Activated naive CD4-positive, alpha-beta T cell treated with anti-CD3 and anti-CD28 coated beads, Interleukin-2, amount 50 U/mL, for 72 hours (primary cell): ENCODE data around the gene SLC16A10. TPM values are rescaled to one million over a fixed set of nuclear protein-coding genes. Genes with fewer than 3 reads are reported as not detected.
A peak's percentile ranks its signal among the peaks of the same experiment; 100 is the strongest.
"Not testable (repeated sequence)": the region's sequence is repeated elsewhere in the genome, so short reads cannot be mapped to it uniquely, and the experiment has no call there.

Experiments
- ATAC-seq, 2 donors: fragments of 150-1000 bp; cut with Tn5 transposase; 2 replicates each; pipeline ENCODE4 v1.10.0; 2021; ENCODE audit warnings: mild to moderate bottlenecking in 2 of 2, moderate library complexity in 2 of 2
- DNase-seq, 2 donors: peaks; one replicate each; pipeline ENCODE4 v3.0.0; 2021 to 2022; ENCODE audit warnings: low spot score in 2 of 2
- H3K27ac Mint-ChIP-seq, 2 donors: one replicate each; pipeline ENCODE4 v1.8.0; 2022; ENCODE audit warnings: mild to moderate bottlenecking in 2 of 2, mixed read lengths in 2 of 2
- H3K36me3 Mint-ChIP-seq, 2 donors: one replicate each; pipeline ENCODE4 v1.8.0; 2022; ENCODE audit warnings: mixed read lengths in 2 of 2
- H3K9me3 Mint-ChIP-seq, 2 donors: one replicate each; pipeline ENCODE4 v1.8.0; 2022; ENCODE audit warnings: mixed read lengths in 2 of 2
- total RNA-seq, 2 donors: library from RNA; stranded (reverse); gene quantifications; one replicate each; pipeline ENCODE4 v1.2.3, GENCODE V29; 2022

The SLC16A10 gene
- total RNA-seq, 2 donors from 2014 or later, result 5.4 to 7.8 TPM

DNA sequence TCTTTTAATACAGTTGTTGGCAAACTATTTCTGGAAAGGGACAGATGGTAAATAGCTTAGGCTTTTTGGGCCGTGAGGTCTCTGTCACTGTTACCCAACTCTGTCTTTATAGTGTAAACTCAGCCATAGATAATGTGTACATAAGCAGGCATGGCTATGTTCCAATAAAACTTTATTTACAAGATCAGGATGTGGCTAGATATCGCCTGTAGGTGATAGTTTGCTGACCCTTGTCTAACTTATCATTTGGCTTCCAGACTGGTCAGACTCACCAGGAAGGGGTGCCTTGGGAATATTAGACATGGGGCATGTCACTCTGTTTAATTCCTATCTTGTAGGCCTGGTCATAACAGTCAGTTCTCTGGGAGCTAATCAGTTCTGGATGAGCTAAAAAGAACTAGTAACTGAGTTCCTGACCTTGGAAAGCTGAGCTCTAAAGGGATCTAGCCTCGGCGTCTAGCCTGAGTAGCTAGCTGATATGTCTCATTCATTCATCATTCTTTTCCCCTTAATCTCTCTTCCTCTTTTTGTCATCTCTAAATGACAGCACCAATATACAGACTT is 163.6 kb downstream of the SLC16A10 start:
- no peak for DNase-seq
- Mint-ChIP-seq H3K27ac (no peak overlapping the region), H3K36me3 (no peaks in the 10 kb centered on the region), H3K9me3 (no peaks in the 10 kb centered on the region)
- ATAC-seq, result no peak

- no peaks in the 10 kb centered on the region for H3K36me3 Mint-ChIP-seq
- no peak overlapping the region for H3K27ac Mint-ChIP-seq
- ATAC-seq, result no peak
These were observed 165.4 kb downstream of the SLC16A10 start for GRCh38 chr6:111252726-111253125.

GRCh38 chr6:111254004-111254778 is 166.9 kb downstream of the SLC16A10 start:
- Mint-ChIP-seq H3K9me3 (no peaks in the 10 kb centered on the region), H3K36me3 (no peaks in the 10 kb centered on the region), H3K27ac (no peak overlapping the region)
- ATAC-seq (no peak), DNase-seq (no peak)

More at GRCh38 chr6:111252726-111253125, 165.4 kb downstream of the SLC16A10 start:
- H3K9me3 Mint-ChIP-seq, result no peaks in the 10 kb centered on the region
- DNase-seq, result no peak

DNA sequence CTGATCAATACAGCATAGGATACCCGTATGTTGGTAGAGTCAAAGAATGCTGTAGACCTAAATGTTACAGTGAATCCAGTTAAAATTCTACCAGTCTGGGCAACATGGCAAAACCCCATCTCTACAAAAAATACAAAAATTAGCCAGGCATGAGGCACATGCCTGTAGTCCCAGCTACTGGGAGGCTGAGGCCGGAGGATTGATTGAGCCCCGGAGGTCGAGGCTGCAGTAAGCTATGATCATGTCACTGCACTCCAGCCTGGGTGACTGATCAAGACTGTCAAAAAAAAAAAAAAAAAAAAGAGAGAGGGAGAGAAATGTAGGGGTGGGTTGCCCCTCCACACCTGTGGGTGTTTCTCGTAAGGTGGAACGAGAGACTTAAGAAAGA is 167.5 kb downstream of the SLC16A10 start:
- no peak for DNase-seq

GRCh38 chr6:111255838-111256237 is 168.5 kb downstream of the SLC16A10 start:
- not testable (repeated sequence) for ATAC-seq, H3K9me3 Mint-ChIP-seq, H3K36me3 Mint-ChIP-seq, H3K27ac Mint-ChIP-seq, DNase-seq

More for the DNA sequence above, 167.5 kb downstream of the SLC16A10 start:
- Mint-ChIP-seq H3K9me3 (no peaks in the 10 kb centered on the region), H3K36me3 (no peaks in the 10 kb centered on the region), H3K27ac (no peak overlapping the region)
- ATAC-seq, result no peak

DNA sequence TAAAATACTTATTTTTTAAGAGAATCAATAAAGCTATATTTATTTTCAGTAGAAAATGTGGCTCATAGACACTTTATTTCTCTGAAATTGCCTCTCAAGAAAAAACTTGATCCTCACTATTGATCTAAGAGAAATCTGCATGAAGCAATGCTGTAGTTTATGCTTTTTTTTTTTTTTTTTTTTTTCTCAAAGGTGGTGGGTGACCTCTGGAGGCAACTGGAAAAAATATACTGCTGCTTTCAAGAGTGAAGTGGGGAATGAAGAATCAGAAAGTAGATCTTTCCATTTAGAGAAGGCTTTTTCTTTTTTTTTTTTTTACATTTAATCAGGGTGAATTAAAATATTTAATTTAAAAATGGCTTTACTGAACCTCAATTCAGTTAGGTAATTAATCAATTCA is 169.3 kb downstream of the SLC16A10 start:
- Mint-ChIP-seq H3K27ac (peak overlapping the region in 1 of 2 donors; percentile 18), H3K9me3 (no peaks in the 10 kb centered on the region), H3K36me3 (no peaks in the 10 kb centered on the region)
- no peak for ATAC-seq
- DNase-seq, result no peak

DNA sequence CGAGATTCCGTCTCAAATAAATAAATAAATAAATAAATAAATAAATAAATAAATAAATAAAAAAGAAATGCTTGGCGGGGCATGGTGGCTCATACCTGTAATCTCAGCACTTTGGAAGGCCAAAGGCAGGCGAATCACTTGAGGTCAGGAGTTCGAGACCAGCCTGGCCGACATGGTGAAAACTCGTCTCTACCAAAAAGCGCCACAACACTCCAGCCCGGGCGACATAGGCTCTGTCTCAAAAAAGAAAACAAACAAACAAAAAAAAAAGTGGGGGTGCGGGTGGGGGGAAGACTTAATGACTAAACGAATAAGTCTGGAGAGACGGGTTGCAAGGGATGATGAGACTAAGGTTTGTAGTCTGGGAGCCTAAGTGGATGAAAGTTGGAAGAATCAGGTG is 170.7 kb downstream of the SLC16A10 start:
- DNase-seq, result no peak
- H3K27ac Mint-ChIP-seq, result peak overlapping the region in 1 of 2 donors; percentile 90
- ATAC-seq, result no peak
- H3K9me3 Mint-ChIP-seq, result no peaks in the 10 kb centered on the region
- H3K36me3 Mint-ChIP-seq, result no peaks in the 10 kb centered on the region

GRCh38 chr6:111258615-111259088 is 171.3 kb downstream of the SLC16A10 start:
- ATAC-seq (no peak), DNase-seq (no peak)
- no peaks in the 10 kb centered on the region for H3K36me3 Mint-ChIP-seq
- no peaks in the 10 kb centered on the region for H3K9me3 Mint-ChIP-seq
- peak overlapping the region; percentile 79 to 90 for H3K27ac Mint-ChIP-seq

GRCh38 chr6:111259089-111259831 is 172.0 kb downstream of the SLC16A10 start:
- no peaks in the 10 kb centered on the region for H3K9me3 Mint-ChIP-seq
- peak; percentile 99 for ATAC-seq
- no peaks in the 10 kb centered on the region for H3K36me3 Mint-ChIP-seq
- H3K27ac Mint-ChIP-seq, result peak overlapping the region; percentile 81 to 90
- peak; percentile 96 to 99 for DNase-seq

DNA sequence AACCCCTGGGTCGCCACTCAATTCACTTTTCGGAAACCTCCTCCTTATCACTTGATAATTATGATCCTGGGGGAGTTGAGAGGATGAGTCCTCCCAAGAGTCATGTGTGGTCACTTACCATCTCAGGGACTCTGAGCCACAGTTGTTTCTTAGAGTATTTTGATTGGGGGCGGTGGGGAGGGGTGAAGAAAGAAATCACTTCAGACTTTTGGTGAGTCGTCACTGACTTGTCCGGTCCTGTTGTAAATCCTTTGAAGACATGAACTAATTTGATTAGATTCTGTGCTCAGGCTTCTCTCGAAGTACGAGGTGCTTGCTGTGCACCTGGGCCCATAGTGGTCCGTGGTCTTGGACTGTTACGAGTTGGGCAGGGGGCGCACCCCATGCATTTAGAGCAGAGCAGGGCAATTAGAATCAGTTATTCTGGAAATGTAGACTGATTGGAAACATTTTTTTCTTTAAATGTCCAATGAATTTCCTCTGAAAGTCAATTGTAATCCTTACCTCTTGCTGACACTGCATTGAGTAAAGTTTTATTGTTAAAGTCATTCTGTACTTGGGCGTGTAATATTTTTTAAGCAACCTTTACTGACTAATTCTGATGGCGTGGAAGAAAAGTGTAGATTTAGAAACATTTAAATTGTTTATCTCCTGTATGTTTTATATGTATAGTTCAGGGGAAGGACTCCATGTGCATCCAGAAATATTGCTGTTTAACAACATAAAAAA is 173.4 kb downstream of the SLC16A10 start:
- no peaks in the 10 kb centered on the region for H3K9me3 Mint-ChIP-seq
- peak overlapping the region; percentile 81 to 90 for H3K27ac Mint-ChIP-seq
- H3K36me3 Mint-ChIP-seq, result no peaks in the 10 kb centered on the region
- DNase-seq (no peak), ATAC-seq (no peak)

DNA sequence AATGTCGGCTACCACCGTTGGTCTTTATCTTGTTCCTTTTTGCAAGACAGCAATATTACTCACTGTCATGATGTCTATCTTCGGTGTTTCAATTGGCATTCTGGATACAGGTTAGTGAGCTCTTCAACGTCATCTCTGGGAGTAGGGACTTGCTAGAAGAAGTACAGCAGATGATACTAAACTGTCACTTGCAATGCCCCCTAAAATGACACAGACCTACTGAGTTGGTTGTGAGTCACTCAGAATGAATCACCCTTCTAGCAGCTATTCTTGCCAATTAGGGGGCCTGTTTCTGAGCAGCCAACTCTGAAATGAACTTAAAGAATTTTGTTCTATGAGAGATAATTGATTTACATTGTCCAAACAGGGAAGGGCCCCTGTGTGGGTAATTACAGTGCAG is 176.5 kb downstream of the SLC16A10 start:
- Mint-ChIP-seq H3K9me3 (no peaks in the 10 kb centered on the region), H3K36me3 (peaks cover 17 to 29% of the 10 kb centered on the region in 2 donors), H3K27ac (no peak overlapping the region)
- DNase-seq (no peak), ATAC-seq (no peak)

DNA sequence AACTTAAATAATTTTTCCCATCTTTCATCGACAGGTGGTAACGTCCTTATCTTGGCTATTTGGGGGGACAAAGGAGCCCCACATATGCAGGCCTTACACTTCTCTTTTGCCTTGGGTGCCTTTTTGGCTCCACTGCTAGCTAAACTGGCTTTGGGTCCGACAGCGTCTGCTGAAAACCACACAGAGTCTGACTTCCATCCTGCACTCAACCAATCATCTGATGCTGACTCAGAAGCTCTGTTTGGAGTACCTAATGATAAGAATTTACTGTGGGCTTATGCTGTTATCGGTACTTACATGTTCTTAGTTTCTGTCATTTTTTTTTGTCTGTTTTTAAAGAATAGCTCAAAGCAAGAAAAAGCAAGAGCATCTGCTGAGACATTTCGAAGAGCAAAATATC is 178.5 kb downstream of the SLC16A10 start:
- DNase-seq (no peak), ATAC-seq (no peak)
- H3K9me3 Mint-ChIP-seq, result no peaks in the 10 kb centered on the region
- H3K27ac Mint-ChIP-seq, result no peak overlapping the region
- H3K36me3 Mint-ChIP-seq, result peaks cover 17 to 39% of the 10 kb centered on the region in 2 donors

- no peak for ATAC-seq
- H3K9me3 Mint-ChIP-seq, result no peaks in the 10 kb centered on the region
- no peak overlapping the region for H3K27ac Mint-ChIP-seq
- no peak for DNase-seq
- peaks cover 17 to 39% of the 10 kb centered on the region in 2 donors for H3K36me3 Mint-ChIP-seq
These were observed 179.0 kb downstream of the SLC16A10 start for GRCh38 chr6:111266276-111266675.

DNA sequence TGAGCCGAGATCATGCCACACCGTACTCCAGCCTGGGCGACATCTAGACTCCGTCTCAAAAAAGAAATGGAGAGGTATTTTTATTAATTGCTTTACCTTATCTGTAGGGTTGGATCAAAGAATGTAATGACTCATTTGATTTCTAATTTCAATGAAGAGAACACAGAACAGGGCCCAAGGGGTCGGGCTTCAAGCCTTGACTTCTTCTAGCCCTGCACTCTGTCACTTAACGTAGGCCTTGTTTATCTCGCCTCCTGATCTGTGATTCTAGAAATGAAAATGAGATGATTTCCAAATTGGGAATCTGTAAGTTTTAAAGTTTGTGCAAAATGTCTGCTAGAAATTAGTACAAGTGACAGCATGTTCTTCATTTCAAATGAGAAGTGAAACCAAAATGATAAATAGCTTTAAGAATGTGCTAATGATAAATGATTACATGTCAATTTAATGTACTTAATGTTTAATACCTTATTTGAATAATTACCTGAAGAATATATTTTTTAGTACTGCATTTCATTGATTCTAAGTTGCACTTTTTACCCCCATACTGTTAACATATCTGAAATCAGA is 180.5 kb downstream of the SLC16A10 start:
- Mint-ChIP-seq H3K36me3 (peaks cover 17 to 40% of the 10 kb centered on the region in 2 donors), H3K9me3 (no peaks in the 10 kb centered on the region), H3K27ac (peak overlapping the region in 1 of 2 donors; percentile 41)
- no peak for DNase-seq
- no peak for ATAC-seq

DNA sequence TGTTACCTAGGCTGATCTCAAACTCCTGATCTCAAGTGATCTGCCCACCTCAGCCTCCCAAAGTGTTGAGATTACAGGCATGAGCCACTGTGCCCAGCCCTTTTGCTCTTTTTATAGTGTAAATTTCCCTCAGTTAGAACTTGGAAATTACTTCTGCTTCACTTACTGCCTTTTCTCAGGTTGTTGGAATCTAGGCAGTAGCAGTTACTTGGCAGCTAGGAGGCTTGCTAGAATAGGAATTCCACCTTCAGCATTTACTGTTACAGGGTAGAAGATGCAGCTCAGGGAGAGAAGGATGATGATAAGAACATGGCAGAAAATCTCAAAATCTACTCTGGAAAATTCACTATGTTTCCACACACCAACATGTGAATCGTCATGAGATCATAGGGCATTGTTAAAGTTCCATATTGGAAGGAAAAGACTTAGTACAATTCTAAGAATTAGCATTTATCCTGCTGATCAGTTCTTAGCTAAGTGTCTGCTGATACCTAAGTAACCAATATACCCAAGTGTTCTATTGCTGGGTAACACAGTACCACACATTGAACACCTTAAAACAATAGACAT is 182.2 kb downstream of the SLC16A10 start:
- Mint-ChIP-seq H3K36me3 (peaks cover 31 to 55% of the 10 kb centered on the region in 2 donors), H3K27ac (no peak overlapping the region), H3K9me3 (peaks cover 5% of the 10 kb centered on the region in 2 donors)
- DNase-seq, result no peak
- no peak for ATAC-seq

DNA sequence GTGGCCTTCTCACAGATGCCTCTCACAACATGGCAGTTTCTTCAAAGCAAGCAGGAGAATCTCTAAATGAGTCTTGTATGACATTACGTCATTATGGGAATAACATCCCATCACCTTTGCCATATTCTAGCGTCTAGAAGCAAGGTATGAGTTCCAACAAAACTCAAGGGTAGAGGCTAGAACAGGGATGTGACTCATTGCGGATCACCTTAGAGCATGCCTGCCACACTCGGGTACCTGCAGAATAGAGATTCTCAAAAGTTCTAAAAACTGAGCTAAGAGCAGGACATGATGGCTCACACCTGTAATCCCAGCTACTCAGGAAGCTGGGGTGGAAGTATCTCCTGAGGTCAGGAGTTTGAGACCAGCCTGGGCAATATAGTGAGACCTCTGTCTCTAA is 182.8 kb downstream of the SLC16A10 start:
- Mint-ChIP-seq H3K36me3 (peaks cover 38 to 62% of the 10 kb centered on the region in 2 donors), H3K27ac (no peak overlapping the region), H3K9me3 (peaks cover 11% of the 10 kb centered on the region in 2 donors)
- ATAC-seq (no peak), DNase-seq (no peak)
